K562 (cell line): Measurements from ENCODE around the gene EVA1B. TPM values are rescaled to one million over a fixed set of nuclear protein-coding genes. Genes with fewer than 3 reads are reported as not detected.

Experiments used
- ATAC-seq: fragments of 200-7000 bp; cut with Tn5 transposase; 3 replicates; pipeline ENCODE4 v1.9.1; 2020; ENCODE audit warnings: moderate library complexity
- BruUV-seq: library from RNA; stranded (reverse); fragments of 400-500 nt; replicated peaks from 2 replicates; lab custom pipeline; 2021; lab: Mats Ljungman, UMichigan
- CTCF ChIA-PET: fragments of 300-600 bp; formaldehyde crosslinking; extraction: SDS; loops from one replicate; lab custom pipeline; 2021; ENCODE audit warnings: low intra/inter-chr PET ratio; lab: Yijun Ruan, JAX
- POLR2A ChIA-PET: fragments of 300-600, 350-650 bp; sonication (Branson Sonifier 250); formaldehyde crosslinking; extraction: SDS; loops from one replicate; lab custom pipeline; 2021; ENCODE audit warnings: antibody characterized with exemption, inconsistent platforms; lab: Yijun Ruan, JAX
- DNase-seq, 4 experiments: peaks; one replicate each; pipeline versions ENCODE4 v3.0.0 to v3.0.0-alpha.2; 2011 to 2018; ENCODE audit warnings: low spot score in 3 of 4, mixed read lengths in 3 of 4; ENCODE audit errors: extremely low read depth in 1 of 4
- FAIRE-seq: peaks from 2 replicates; lab custom pipeline; 2011; peaks lifted over from hg19 to GRCh38; lab: Jason Lieb, UNC
- H2AFZ ChIP-seq: 2 replicates; pipeline ENCODE4 v1.6.0; 2011; ENCODE audit warnings: low read depth, low read length, control low read depth, inconsistent platforms
- H3K27ac ChIP-seq: fragments of 200-600 bp; 3 replicates; pipeline ENCODE4 v1.8.0; 2011; ENCODE audit warnings: low read depth, mild to moderate bottlenecking, control low read depth, inconsistent platforms, low read length, moderate library complexity, mixed read lengths; ENCODE audit errors: extremely low read depth
- H3K27me3 ChIP-seq, 2 experiments: fragments of 300-600 bp in 1 of 2; 2 replicates in 1 of 2; 3 replicates in 1 of 2; pipeline versions ENCODE4 v1.6.0 to v1.8.0; 2011; ENCODE audit warnings: inconsistent platforms in 2 of 2, low read length in 2 of 2, mild to moderate bottlenecking in 1 of 2, mixed read lengths in 1 of 2, moderate library complexity in 1 of 2; ENCODE audit not compliant: control insufficient read depth in 2 of 2, insufficient read depth in 2 of 2
- H3K36me3 ChIP-seq: fragments of 300-600 bp; 3 replicates; pipeline ENCODE4 v1.8.0; 2011; ENCODE audit warnings: mild to moderate bottlenecking, low read length, inconsistent platforms; ENCODE audit not compliant: control insufficient read depth, insufficient read depth
- H3K4me1 ChIP-seq, 2 experiments: fragments of 200-600 bp in 1 of 2; replicated peaks in 1 of 2; 2 replicates in 1 of 2; 3 replicates in 1 of 2; pipeline versions ENCODE4 v1.5.1 to v1.8.0; 2011; ENCODE audit warnings: inconsistent platforms in 2 of 2, low read length in 2 of 2, mild to moderate bottlenecking in 1 of 2, mixed read lengths in 1 of 2, moderate library complexity in 1 of 2; ENCODE audit not compliant: control insufficient read depth in 2 of 2, insufficient read depth in 2 of 2
- H3K4me2 ChIP-seq: 2 replicates; pipeline ENCODE4 v1.6.1; 2011; ENCODE audit warnings: low read length, control low read depth, inconsistent platforms, mixed read lengths; ENCODE audit not compliant: insufficient read depth
- H3K4me3 ChIP-seq: fragments of 200-600 bp; sonication (generic), shearing (Covaris generic); 2 replicates; pipeline ENCODE4 v1.5.1; 2016; ENCODE audit warnings: control low read depth, inconsistent platforms
- H3K79me2 ChIP-seq: fragments of 200-600 bp; 3 replicates; pipeline ENCODE4 v1.8.0; 2011; ENCODE audit warnings: low read length, inconsistent platforms; ENCODE audit not compliant: control insufficient read depth, insufficient read depth
- H3K9ac ChIP-seq, 2 experiments: 2 replicates each; pipeline versions ENCODE4 v1.6.0 to v1.6.1; 2011; ENCODE audit warnings: low read depth in 2 of 2, low read length in 2 of 2, control low read depth in 1 of 2, inconsistent platforms in 1 of 2, mild to moderate bottlenecking in 1 of 2, mixed read lengths in 1 of 2; ENCODE audit not compliant: insufficient read depth in 1 of 2
- H3K9me1 ChIP-seq: one replicate; pipeline ENCODE4 v1.6.0; 2011; ENCODE audit warnings: inconsistent platforms, mild to moderate bottlenecking, low read length, moderate library complexity; ENCODE audit not compliant: control insufficient read depth, insufficient read depth
- H3K9me3 ChIP-seq: replicated peaks from 2 replicates; pipeline ENCODE4 v1.5.1; 2011; ENCODE audit warnings: low read depth, low read length, inconsistent platforms; ENCODE audit not compliant: control insufficient read depth, insufficient read depth
- H4K20me1 ChIP-seq: replicated peaks from 2 replicates; pipeline ENCODE4 v1.6.1; 2011; ENCODE audit warnings: low read length, inconsistent platforms, mixed read lengths; ENCODE audit not compliant: control insufficient read depth, insufficient read depth
- ARNT ChIP-seq, 2 experiments: fragments of 450-650 bp; IDR thresholded peaks; 2 replicates each; pipeline ENCODE4 v1.6.1; 2016; ENCODE audit warnings: mild to moderate bottlenecking in 1 of 2
- DDX20 ChIP-seq: fragments of 450-650 bp; IDR thresholded peaks from 2 replicates; pipeline ENCODE4 v1.6.1; 2016; ENCODE audit warnings: missing genetic modification characterization, low read depth, mild to moderate bottlenecking, missing compliant biosample characterization, moderate library complexity
- DPF2 ChIP-seq: fragments of 450-650 bp; IDR thresholded peaks from 2 replicates; pipeline ENCODE4 v1.6.1; 2016
- HDAC1 ChIP-seq, 2 experiments: fragments of 450-650 bp; IDR thresholded peaks; 2 replicates each; pipeline ENCODE4 v1.6.1; 2016 to 2017; ENCODE audit warnings: inconsistent platforms in 1 of 2, mild to moderate bottlenecking in 1 of 2, moderate library complexity in 1 of 2
- HMGXB4 ChIP-seq: sonication (generic); formaldehyde crosslinking; IDR thresholded peaks from 2 replicates; pipeline ENCODE4 v1.8.1; 2023; ENCODE audit warnings: mild to moderate bottlenecking, missing genetic modification reagents
- KDM5B ChIP-seq: fragments of 200-600 bp; sonication (generic); IDR thresholded peaks from 2 replicates; pipeline ENCODE4 v1.6.1; 2012; ENCODE audit warnings: low read depth, mild to moderate bottlenecking, moderate library complexity, low read length, control low read depth, inconsistent platforms; ENCODE audit not compliant: insufficient replicate concordance
- KLF6 ChIP-seq: fragments of 250-450 bp; sonication (Bioruptor Pico); IDR thresholded peaks from 2 replicates; pipeline ENCODE4 v1.4.0; 2020; ENCODE audit warnings: mild to moderate bottlenecking, moderate library complexity, borderline replicate concordance
- NCOA6 ChIP-seq: fragments of 450-650 bp; IDR thresholded peaks from 2 replicates; pipeline ENCODE4 v1.6.1; 2017; ENCODE audit warnings: mild to moderate bottlenecking
- NR4A1 ChIP-seq, 2 experiments: fragments of 250-450 bp in 1 of 2; fragments of 450-650 bp in 1 of 2; sonication (Bioruptor Pico) in 1 of 2; IDR thresholded peaks; 2 replicates each; pipeline versions ENCODE4 v1.4.0 to v1.6.1; 2016 to 2020; ENCODE audit warnings: mild to moderate bottlenecking in 2 of 2, missing compliant biosample characterization in 1 of 2, missing genetic modification characterization in 1 of 2, moderate library complexity in 1 of 2
- RAD21 ChIP-seq, 2 experiments: fragments of 250-450 bp in 1 of 2; fragments of 450-650 bp in 1 of 2; sonication (Bioruptor Pico) in 1 of 2; formaldehyde crosslinking in 1 of 2; IDR thresholded peaks in 1 of 2; conservative IDR thresholded peaks in 1 of 2; 2 replicates each; pipeline versions ENCODE4 v1.4.0 to v1.8.0; 2020 to 2022; ENCODE audit warnings: mild to moderate bottlenecking in 2 of 2, moderate library complexity in 1 of 2
- RBM17 ChIP-seq: fragments of 200-400 bp; formaldehyde crosslinking; IDR thresholded peaks from 2 replicates; pipeline ENCODE4 v1.6.1; 2017; ENCODE audit warnings: low read depth, mild to moderate bottlenecking, low read length, borderline replicate concordance
- TAL1 ChIP-seq: fragments of 450-650 bp; IDR thresholded peaks from 2 replicates; pipeline ENCODE4 v1.6.1; 2016; ENCODE audit warnings: mild to moderate bottlenecking
- ZBED1 ChIP-seq: IDR thresholded peaks from 2 replicates; pipeline ENCODE4 v1.6.1; 2014
- ZBTB34 ChIP-seq: fragments of 250-450 bp; sonication (Bioruptor Pico); IDR thresholded peaks from 2 replicates; pipeline ENCODE4 v1.8.0; 2021; ENCODE audit warnings: mild to moderate bottlenecking, moderate library complexity
- ZNF507 ChIP-seq: conservative IDR thresholded peaks from 2 replicates; pipeline ENCODE4 v1.6.1; 2017; ENCODE audit warnings: missing genetic modification characterization, missing compliant biosample characterization
- WGBS: fragments of 100-300 bp; shearing (Covaris generic); methylation state at CpG from one replicate; pipeline ENCODE4 v1.1.6; 2016; ENCODE audit warnings: low coverage, mixed read lengths; ENCODE audit not compliant: insufficient coverage; ENCODE audit errors: missing lambda C conversion rate; 5-methylcytosine and 5-hydroxymethylcytosine counted together
- in situ Hi-C: fragments of 300-500 bp; cut with MboI; formaldehyde crosslinking; loops from 4 replicates; pipeline ENCODE4 v1.15.0; 2018; ENCODE audit warnings: inconsistent platforms, mixed read lengths
- intact Hi-C: fragments of 100-400 bp; cut with micrococcal nuclease; formaldehyde crosslinking; loops from 2 replicates; pipeline ENCODE4 v1.14.2; 2022
- polyA plus RNA-seq, 8 experiments: library from polyadenylated mRNA; depleted of rRNA in 4 of 8; stranded (reverse) in 5 of 8; unstranded in 3 of 8; fragments of >200 nt; fragmentation: Nextera tagmentation in 2 of 8; fragmentation: Illumina TruSeq in 1 of 8; extraction: Ambion mirVana in 2 of 8; extraction: Trizol in 1 of 8; gene quantifications; 2 replicates each; pipeline versions ENCODE4 v1.2.1 to v1.2.3, GENCODE V29; 2011 to 2014; ENCODE audit warnings: inconsistent platforms in 1 of 8, missing spikeins in 1 of 8
- total RNA-seq, 7 experiments: library from RNA; depleted of rRNA in 6 of 7; stranded (reverse); fragments of >200 nt in 6 of 7; fragmentation: Illumina TruSeq in 2 of 7; extraction: Trizol in 2 of 7; gene quantifications; 2 replicates each; pipeline versions ENCODE4 v1.2.1 to v1.2.3, GENCODE V29; 2011 to 2021; ENCODE audit warnings: low replicate concordance in 1 of 7
- TF ChIP-seq, protein P1 (sequence below): sonication (generic); formaldehyde crosslinking; IDR thresholded peaks from 2 replicates; pipeline ENCODE4 v1.8.0; 2022; ENCODE audit warnings: missing genetic modification reagents, mild to moderate bottlenecking, moderate library complexity, borderline replicate concordance
- TF ChIP-seq, protein P2 (sequence below): sonication (generic); formaldehyde crosslinking; IDR thresholded peaks from 2 replicates; pipeline ENCODE4 v1.8.0; 2022; ENCODE audit warnings: missing genetic modification reagents, mild to moderate bottlenecking, borderline replicate concordance

Gene EVA1B
- total and polyA plus RNA-seq, 9 of the 15 experiments (the other 6 are each of a cell fraction or from before 2014, with no cell fraction given): 0.08 to 65.7 (median 2.4) TPM

GRCh38 chr1:36337830-36338229 lies 14.4 kb upstream of the EVA1B start:
- Histone ChIP-seq H3K4me2 (no peak overlapping the region), H2AFZ (no peak overlapping the region), H3K27me3 (no peaks in the 10 kb centered on the region), H3K79me2 (no peaks in the 10 kb centered on the region), H3K9ac (peak overlapping the region in 1 of 2 experiments; percentile 38; a peak in 1 of 4 replicates), H3K36me3 (peaks cover 34% of the 10 kb centered on the region; the same call in 2 of the 3 replicates), H3K27ac (no peak overlapping the region), H3K9me3 (no peaks in the 10 kb centered on the region), H3K9me1 (peaks cover under 1% of the 10 kb centered on the region), H4K20me1 (no peaks in the 10 kb centered on the region), H3K4me3 (no peak overlapping the region), H3K4me1 (peaks cover 0 to 31% of the 10 kb centered on the region in 2 experiments; a peak in 3 of 5 replicates)
- DNase-seq: no peak
- no TSS peak for BruUV-seq
- in situ Hi-C loops (no loop called here), intact Hi-C loops (no loop called here)
- ATAC-seq: no peak
- peak; percentile 29 for FAIRE-seq
- ChIA-PET CTCF (no interaction called here), POLR2A (interaction anchor here (1.1 to 1.4 kb wide), 2 partner anchors 14 to 30 kb away, joined by 3 to 9 read pairs; partner anchors contain the start of gene EVA1B)
- 82% methylated on average over 6 of the region's 6 CpGs for WGBS
- TF ChIP-seq, protein P1, sequence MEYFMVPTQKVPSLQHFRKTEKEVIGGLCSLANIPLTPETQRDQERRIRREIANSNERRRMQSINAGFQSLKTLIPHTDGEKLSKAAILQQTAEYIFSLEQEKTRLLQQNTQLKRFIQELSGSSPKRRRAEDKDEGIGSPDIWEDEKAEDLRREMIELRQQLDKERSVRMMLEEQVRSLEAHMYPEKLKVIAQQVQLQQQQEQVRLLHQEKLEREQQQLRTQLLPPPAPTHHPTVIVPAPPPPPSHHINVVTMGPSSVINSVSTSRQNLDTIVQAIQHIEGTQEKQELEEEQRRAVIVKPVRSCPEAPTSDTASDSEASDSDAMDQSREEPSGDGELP (CRISPR knock-in tag): no peak
- TF ChIP-seq HMGXB4 (CRISPR knock-in tag) (no peak), NCOA6 (no peak), ZBTB34 (CRISPR knock-in tag) (no peak), ZNF507 (tag) (no peak), RBM17 (no peak), RAD21 (CRISPR knock-in tag; conservative IDR thresholded peaks at IDR 0.05 in 1 of 2, IDR thresholded peaks at IDR 0.05 in 1 of 2) (no peak), KLF6 (CRISPR knock-in tag) (no peak), DPF2 (no peak), TAL1 (no peak), NR4A1 (CRISPR knock-in tag; IDR thresholded peaks at IDR 0.05) (no peak), NR4A1 (tag; IDR thresholded peaks at IDR 0.05) (no peak), KDM5B (no peak), ARNT (IDR thresholded peaks at IDR 0.05) (no peak), HDAC1 (IDR thresholded peaks at IDR 0.05) (no peak), DDX20 (tag) (no peak), ZBED1 (no peak)
- TF ChIP-seq, protein P2, sequence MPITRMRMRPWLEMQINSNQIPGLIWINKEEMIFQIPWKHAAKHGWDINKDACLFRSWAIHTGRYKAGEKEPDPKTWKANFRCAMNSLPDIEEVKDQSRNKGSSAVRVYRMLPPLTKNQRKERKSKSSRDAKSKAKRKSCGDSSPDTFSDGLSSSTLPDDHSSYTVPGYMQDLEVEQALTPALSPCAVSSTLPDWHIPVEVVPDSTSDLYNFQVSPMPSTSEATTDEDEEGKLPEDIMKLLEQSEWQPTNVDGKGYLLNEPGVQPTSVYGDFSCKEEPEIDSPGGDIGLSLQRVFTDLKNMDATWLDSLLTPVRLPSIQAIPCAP (CRISPR knock-in tag): no peak
